Activated CD8-positive, alpha-beta memory T cell treated with anti-CD3 and anti-CD28 coated beads, Interleukin-2, amount 50 U/mL, for 4 hours (primary cell): Measurements from ENCODE around the gene RUNX2.
"Not testable (repeated sequence)": the region's sequence is repeated elsewhere in the genome, so short reads cannot be mapped to it uniquely, and the experiment has no call there.

ENCODE experiments used
- DNase-seq: peaks from one replicate; pipeline ENCODE4 v3.0.0-alpha.2; 2020

Gene RUNX2

GRCh38 chr6:45462190-45463134 lies 134.3 kb downstream of the RUNX2 start:
- DNase-seq, result no peak

- DNase-seq, result no peak
Measured at GRCh38 chr6:45464685-45465084, 136.6 kb downstream of the RUNX2 start.

GRCh38 chr6:45466686-45467085 lies 138.6 kb downstream of the RUNX2 start:
- no peak for DNase-seq

- not testable (repeated sequence) for DNase-seq
Measured at GRCh38 chr6:45467417-45467816, 139.3 kb downstream of the RUNX2 start.

GRCh38 chr6:45467853-45468252 lies 139.7 kb downstream of the RUNX2 start:
- no peak for DNase-seq

- no peak for DNase-seq
Measured at GRCh38 chr6:45469663-45470062, 141.5 kb downstream of the RUNX2 start.

- no peak for DNase-seq
Measured at GRCh38 chr6:45470131-45470738, 142.1 kb downstream of the RUNX2 start.

- DNase-seq, result no peak
Measured at GRCh38 chr6:45472382-45472781, 144.3 kb downstream of the RUNX2 start.

- DNase-seq, result no peak
Measured at GRCh38 chr6:45473121-45473993, 145.2 kb downstream of the RUNX2 start.

GRCh38 chr6:45474376-45474775 lies 146.2 kb downstream of the RUNX2 start:
- DNase-seq, result no peak

- no peak for DNase-seq
Measured at GRCh38 chr6:45476341-45476740, 148.2 kb downstream of the RUNX2 start.

GRCh38 chr6:45477278-45477677 lies 149.1 kb downstream of the RUNX2 start:
- no peak for DNase-seq

GRCh38 chr6:45477790-45478189 lies 149.7 kb downstream of the RUNX2 start:
- DNase-seq, result no peak

- DNase-seq, result no peak
Measured at GRCh38 chr6:45478240-45478639, 150.1 kb downstream of the RUNX2 start.

- DNase-seq, result no peak
Measured at GRCh38 chr6:45479834-45480751, 152.0 kb downstream of the RUNX2 start.

GRCh38 chr6:45480752-45481415 lies 152.8 kb downstream of the RUNX2 start:
- DNase-seq, result no peak

- no peak for DNase-seq
Measured at GRCh38 chr6:45483021-45483420, 154.9 kb downstream of the RUNX2 start.

- DNase-seq, result no peak
Measured at GRCh38 chr6:45483501-45483900, 155.4 kb downstream of the RUNX2 start.

- no peak for DNase-seq
Measured at GRCh38 chr6:45486736-45487135, 158.6 kb downstream of the RUNX2 start.

GRCh38 chr6:45487645-45488044 lies 159.5 kb downstream of the RUNX2 start:
- no peak for DNase-seq

- DNase-seq, result no peak
Measured at GRCh38 chr6:45488269-45488668, 160.1 kb downstream of the RUNX2 start.

- DNase-seq, result no peak
Measured at GRCh38 chr6:45488889-45489288, 160.8 kb downstream of the RUNX2 start.
